GM10266 (cell line): ENCODE measurements around the gene NPTXR.

Experiments
- DNase-seq: peaks from one replicate; pipeline ENCODE4 v3.0.0; 2012; ENCODE audit errors: extremely low spot score
- TF ChIP-seq, protein P1 (sequence below): IDR thresholded peaks from 2 replicates; pipeline ENCODE4 v1.5.1; 2012; ENCODE audit warnings: mild to moderate bottlenecking, low read depth; ENCODE audit not compliant: control insufficient read depth, insufficient read depth; ENCODE audit errors: missing control alignments

NPTXR gene

DNA sequence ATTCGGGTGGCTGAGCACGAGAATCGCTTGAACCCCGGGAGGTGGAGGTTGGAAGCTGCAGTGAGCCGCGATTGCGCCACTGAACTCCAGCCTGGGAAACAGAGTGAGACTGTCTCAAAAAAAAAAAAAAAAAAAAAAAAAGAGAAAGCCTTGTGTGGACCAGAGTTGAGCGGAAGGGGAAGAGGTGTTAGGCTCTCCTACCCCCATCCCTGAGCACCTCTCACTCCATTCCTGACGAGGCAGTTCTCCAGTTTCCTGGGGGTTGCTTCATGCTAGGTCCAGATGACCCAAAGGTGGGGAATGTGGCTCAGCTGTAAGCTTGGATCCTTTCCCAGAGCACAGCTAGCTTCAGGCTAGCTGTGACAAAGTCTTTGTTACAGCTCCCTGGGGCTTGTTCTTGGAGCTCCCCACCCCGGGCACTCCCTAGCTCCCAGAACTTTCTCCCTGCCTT, 41.1 kb downstream of the NPTXR start:
- TF ChIP-seq, protein P1, sequence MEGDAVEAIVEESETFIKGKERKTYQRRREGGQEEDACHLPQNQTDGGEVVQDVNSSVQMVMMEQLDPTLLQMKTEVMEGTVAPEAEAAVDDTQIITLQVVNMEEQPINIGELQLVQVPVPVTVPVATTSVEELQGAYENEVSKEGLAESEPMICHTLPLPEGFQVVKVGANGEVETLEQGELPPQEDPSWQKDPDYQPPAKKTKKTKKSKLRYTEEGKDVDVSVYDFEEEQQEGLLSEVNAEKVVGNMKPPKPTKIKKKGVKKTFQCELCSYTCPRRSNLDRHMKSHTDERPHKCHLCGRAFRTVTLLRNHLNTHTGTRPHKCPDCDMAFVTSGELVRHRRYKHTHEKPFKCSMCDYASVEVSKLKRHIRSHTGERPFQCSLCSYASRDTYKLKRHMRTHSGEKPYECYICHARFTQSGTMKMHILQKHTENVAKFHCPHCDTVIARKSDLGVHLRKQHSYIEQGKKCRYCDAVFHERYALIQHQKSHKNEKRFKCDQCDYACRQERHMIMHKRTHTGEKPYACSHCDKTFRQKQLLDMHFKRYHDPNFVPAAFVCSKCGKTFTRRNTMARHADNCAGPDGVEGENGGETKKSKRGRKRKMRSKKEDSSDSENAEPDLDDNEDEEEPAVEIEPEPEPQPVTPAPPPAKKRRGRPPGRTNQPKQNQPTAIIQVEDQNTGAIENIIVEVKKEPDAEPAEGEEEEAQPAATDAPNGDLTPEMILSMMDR = no peak
- DNase-seq = no peak

DNA sequence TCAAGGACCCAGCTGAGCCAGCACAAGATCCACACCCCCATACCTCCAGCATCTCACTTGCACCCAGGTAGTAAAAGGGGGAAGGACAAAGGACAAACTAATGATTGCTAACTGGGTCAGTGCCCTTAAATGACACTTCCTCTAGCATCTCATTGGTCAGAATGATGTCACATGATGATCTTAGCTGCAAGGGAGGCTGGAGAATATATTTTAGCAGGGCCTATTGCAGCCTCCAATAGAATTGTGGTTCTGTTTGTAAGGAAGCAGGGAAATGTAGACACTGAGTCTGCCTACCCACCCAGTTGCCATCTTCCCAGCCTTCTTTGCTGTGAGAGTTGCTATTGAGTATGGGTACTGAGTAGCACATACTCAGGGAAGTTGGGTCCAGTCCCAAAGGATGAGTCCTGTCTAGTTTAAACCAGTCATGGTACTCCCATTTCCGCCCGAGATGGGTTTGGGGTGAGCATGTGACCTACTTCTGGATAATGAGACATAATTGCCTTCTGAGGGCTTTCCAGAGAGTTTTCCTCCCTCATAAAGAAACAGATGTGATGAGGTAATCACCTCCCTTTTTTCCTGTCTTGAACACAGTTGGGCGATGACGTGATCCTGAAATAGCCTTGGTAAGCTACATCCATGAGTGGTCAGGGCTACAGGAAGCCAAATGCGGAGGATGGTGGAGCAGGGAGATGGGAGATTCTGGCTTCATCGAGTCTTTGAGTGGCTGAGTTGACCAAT, 44.4 kb downstream of the NPTXR start:
- no peak for DNase-seq

DNA sequence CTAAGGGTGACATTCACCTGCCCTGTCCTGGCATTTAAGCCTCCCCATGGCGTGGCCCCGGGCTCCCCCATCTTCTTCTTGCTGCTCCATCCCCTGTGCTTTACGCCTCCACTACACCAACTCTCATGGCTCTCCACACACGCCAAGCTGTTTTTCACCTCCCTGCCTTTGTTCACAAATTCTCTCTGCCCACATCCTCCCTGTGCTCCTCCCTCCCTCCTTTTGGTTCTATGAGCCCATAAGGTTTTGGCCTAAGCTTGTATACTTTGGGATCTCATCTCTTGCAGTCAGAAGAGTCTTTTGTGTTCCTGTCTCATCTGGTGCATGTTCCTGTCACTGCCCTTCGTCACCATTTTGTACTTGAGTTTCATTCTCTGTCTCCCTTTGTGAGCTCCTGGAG, 45.3 kb downstream of the NPTXR start:
- DNase-seq = no peak
- TF ChIP-seq, protein P1 = no peak

More for the DNA sequence above, 44.4 kb downstream of the NPTXR start:
- TF ChIP-seq, protein P1 = no peak

DNA sequence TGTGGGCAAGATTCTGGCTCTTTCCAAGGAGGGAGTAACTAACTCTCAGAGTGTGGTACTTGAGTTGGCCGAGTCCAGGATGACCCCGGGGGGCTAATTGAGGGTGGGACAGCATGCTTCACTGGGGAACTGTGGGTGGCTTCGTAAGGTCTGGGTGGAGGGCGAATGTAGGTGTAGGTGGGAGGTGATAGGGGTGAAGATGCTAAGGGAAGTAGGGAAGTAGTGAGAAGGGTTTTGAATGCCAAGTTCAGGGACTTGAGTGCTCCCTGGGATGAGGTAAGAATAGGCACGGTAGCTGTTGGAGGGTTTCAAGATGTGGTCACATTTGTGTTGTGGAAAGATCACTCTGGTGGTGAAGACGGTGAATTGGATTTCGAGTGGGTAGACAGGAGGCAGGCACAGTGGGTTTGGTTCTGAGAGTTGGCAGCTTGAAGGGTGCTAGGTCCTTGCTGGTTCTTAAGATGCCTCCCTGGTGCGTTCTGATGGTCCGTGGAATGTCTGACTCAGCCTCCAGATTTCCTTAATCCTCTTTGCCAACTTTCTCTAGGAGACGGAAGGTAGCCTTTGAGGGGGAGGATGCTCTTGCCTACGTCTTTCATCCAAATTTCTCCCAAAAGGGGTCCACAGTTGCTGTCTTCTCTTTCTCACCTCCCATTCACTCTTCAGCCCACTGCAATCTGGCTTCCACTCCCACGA, 47.4 kb downstream of the NPTXR start:
- no peak for DNase-seq
- TF ChIP-seq, protein P1 = no peak

DNA sequence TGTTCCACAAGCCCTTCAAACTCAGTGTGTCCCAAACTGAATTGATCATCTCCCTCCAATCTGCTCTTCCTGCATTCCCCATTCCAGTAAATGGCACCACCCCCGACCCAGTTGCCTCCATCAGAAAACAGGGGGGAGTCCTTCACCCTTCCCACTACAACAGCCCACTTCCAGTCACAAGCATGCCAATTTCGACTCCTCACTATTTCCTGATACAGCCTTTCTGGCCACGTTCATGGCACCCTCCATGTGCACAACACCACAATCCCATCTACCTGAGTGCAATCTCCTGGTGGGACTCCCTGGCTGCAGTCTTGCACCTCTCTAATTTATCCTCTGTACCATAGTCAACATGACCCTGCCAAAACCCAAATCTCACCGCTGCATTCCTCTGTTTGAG, 48.3 kb downstream of the NPTXR start:
- TF ChIP-seq, protein P1 = no peak

DNA sequence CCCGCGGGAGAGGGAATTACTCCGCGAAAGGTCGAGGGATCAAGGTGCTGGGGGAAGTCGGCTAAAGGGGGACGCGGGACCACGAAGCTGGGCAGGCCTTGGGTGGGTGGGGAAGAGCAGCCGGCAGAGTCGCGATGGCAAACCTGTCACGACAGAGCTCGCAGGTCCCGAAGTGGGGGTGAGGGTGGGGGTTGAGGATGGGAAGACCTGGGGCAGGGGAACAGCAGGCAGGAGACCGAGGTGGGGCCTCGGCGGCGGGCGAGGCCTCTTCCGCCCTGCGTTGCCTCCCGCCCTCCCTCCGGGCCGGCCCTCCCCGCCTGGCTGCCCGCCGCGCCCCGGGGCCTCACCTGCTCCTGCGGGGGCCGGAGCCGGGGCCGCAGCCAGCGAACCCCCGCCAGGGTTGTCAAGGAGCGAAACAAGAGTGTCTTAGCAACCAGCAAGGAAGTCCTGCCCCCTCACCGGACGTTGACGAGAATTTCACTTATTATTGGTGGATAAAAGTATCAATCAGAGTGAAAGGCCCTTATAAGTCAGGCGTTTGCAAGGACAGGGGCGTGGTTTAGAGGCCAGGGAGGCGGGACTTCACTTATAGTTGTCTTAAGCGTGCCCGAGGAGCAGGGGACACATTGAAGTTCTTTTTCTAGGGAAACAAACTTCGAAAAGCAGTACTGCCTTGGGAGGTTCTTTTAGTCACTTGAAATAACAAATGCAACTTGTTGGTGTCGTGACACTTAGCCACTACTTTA, 49.9 kb downstream of the NPTXR start, which contains the start of gene DNAL4:
Gene DNAL4, minus strand, starts transcription at position 423 of the 746 bp plus-strand sequence. CDS start 11,412 bp downstream, outside the sequence.
- peak; percentile 99 for DNase-seq
- TF ChIP-seq, protein P1 = no peak

More for the DNA sequence above, 48.3 kb downstream of the NPTXR start:
- no peak for DNase-seq
